GM12892 (cell line): Measurements from ENCODE around the gene PTPRN2.

ENCODE experiments used
- POLR2A ChIP-seq: IDR thresholded peaks from 2 replicates; pipeline ENCODE4 v1.6.1; 2011; ENCODE audit warnings: low read depth, low read length, control low read depth
- POLR2AphosphoS5 ChIP-seq: IDR thresholded peaks from 2 replicates; pipeline ENCODE4 v1.6.1; 2011; ENCODE audit warnings: low read depth, low read length, control low read depth

- no peak for TF ChIP-seq POLR2A
- TF ChIP-seq POLR2AphosphoS5: no peak
Measured at GRCh38 chr7:158500651-158501052, 87.0 kb downstream of the PTPRN2 start.
